ENCODE data around the gene SPATA19. TPM values are rescaled to one million over a fixed set of nuclear protein-coding genes. Genes with fewer than 3 reads are reported as not detected.

Gene SPATA19, protein sequence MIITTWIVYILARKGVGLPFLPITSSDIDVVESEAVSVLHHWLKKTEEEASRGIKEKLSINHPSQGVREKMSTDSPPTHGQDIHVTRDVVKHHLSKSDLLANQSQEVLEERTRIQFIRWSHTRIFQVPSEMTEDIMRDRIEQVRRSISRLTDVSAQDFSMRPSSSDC
- total RNA-seq, result not detected
- polyA plus RNA-seq (ENCODE audit: insufficient read depth in 1 of 8, insufficient read length in 8 of 8, low replicate concordance in 1 of 8), result not detected
- long read RNA-seq, donor 1, result 0 reads
- long read RNA-seq, donor 2, result 0 reads
- long read RNA-seq, donor 3, result 0 reads
- long read RNA-seq, donor 4, result 0 reads
- long read RNA-seq, donor 5, result 0 reads
- long read RNA-seq, donor 6, result 0 reads
- long read RNA-seq, donor 7, result 0 reads
- long read RNA-seq, donor 8, result 0 reads
- long read RNA-seq, donor 9, result 0 reads
- long read RNA-seq, donor 10, result 0 reads
- long read RNA-seq, donor 11, result 0 reads

DNA sequence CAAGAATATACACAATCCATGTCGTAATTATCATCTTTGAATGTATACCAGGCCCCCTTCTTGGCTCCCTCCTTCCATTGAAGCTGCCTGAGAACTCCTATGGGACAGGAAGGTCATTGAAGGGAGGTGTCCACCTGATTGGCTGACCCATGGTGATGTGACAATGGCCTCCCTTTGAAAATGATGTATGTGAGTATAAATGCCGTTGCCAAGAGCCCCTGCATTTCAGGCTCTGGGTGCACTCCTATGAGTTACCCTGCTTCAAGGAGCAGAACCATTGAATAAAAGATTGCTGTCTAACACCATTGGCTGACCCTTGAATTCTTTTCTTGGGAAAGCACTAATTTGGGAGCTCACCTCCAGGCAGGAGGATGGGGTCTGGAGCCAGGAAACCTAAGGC lies at the start of gene SPATA19:
SPATA19 (minus strand) TSS at position 101 of the 400 bp plus-strand sequence; CDS start at position 34, 67 bp downstream.
- H3K36me3 ChIP-seq (ENCODE audit: control insufficient read depth, insufficient read depth, low read length), result no peaks in the 10 kb centered on the region
- WGBS (ENCODE audit: insufficient coverage), result 71% methylated on average over 1 of the region's 2 CpGs
- DNase-seq, result no peak
- H3K27ac ChIP-seq (ENCODE audit: low read length), result no peak within 1 kb of the TSS
- H3K27me3 ChIP-seq (ENCODE audit: control insufficient read depth, insufficient read depth, low read length), result peaks cover 3% of the 10 kb centered on the region
- no peak within 1 kb of the TSS for H3K4me3 ChIP-seq (ENCODE audit: low read length)
- H3K4me1 ChIP-seq (ENCODE audit: control insufficient read depth, insufficient read depth, low read length), result no peaks in the 10 kb centered on the region
- no peaks in the 10 kb centered on the region for H3K9me3 ChIP-seq (replicated peaks; ENCODE audit: control insufficient read depth, low read depth, low read length)

GRCh38 chr11:133895061-133895479 lies 49.8 kb upstream of the SPATA19 start:
- no peak overlapping the region for H3K27ac ChIP-seq (ENCODE audit: low read length)
- peaks cover 10% of the 10 kb centered on the region for H3K27me3 ChIP-seq (ENCODE audit: control insufficient read depth, insufficient read depth, low read length)
- H3K4me1 ChIP-seq (ENCODE audit: control insufficient read depth, insufficient read depth, low read length), result peaks cover 21% of the 10 kb centered on the region
- no peaks in the 10 kb centered on the region for H3K9me3 ChIP-seq (replicated peaks; ENCODE audit: control insufficient read depth, low read depth, low read length)
- no peak overlapping the region for H3K4me3 ChIP-seq (ENCODE audit: low read length)
- DNase-seq, result peak; percentile 30
- 16% methylated on average over 5 of the region's 10 CpGs for WGBS (ENCODE audit: insufficient coverage)
- no peaks in the 10 kb centered on the region for H3K36me3 ChIP-seq (ENCODE audit: control insufficient read depth, insufficient read depth, low read length)

DNA sequence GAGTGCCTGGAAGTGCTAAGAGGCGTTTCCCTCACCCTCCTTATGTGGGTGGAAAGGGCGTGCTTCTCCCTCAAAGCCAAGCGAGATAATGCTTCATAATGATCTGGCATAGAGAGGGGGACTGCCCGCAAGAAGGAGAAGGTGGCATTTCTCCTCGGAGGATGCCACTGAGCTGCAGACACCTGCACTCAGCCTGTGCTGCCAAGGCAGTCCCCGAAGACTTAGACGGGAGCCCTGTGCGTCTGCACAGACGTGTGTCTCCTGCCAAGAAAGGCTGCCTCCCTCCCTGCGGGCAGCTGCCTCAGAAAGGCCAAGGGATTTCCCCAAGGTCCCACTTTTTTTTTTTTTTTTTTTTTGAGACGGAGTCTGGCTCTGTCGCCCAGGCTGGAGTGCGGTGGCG lies 48.1 kb upstream of the SPATA19 start:
- peaks cover 10% of the 10 kb centered on the region for H3K27me3 ChIP-seq (ENCODE audit: control insufficient read depth, insufficient read depth, low read length)
- peaks cover 21% of the 10 kb centered on the region for H3K4me1 ChIP-seq (ENCODE audit: control insufficient read depth, insufficient read depth, low read length)
- no peak overlapping the region for H3K27ac ChIP-seq (ENCODE audit: low read length)
- 69% methylated on average over 8 of the region's 14 CpGs for WGBS (ENCODE audit: insufficient coverage)
- no peak overlapping the region for H3K4me3 ChIP-seq (ENCODE audit: low read length)
- no peaks in the 10 kb centered on the region for H3K36me3 ChIP-seq (ENCODE audit: control insufficient read depth, insufficient read depth, low read length)
- no peaks in the 10 kb centered on the region for H3K9me3 ChIP-seq (replicated peaks; ENCODE audit: control insufficient read depth, low read depth, low read length)
- no peak for DNase-seq

DNA sequence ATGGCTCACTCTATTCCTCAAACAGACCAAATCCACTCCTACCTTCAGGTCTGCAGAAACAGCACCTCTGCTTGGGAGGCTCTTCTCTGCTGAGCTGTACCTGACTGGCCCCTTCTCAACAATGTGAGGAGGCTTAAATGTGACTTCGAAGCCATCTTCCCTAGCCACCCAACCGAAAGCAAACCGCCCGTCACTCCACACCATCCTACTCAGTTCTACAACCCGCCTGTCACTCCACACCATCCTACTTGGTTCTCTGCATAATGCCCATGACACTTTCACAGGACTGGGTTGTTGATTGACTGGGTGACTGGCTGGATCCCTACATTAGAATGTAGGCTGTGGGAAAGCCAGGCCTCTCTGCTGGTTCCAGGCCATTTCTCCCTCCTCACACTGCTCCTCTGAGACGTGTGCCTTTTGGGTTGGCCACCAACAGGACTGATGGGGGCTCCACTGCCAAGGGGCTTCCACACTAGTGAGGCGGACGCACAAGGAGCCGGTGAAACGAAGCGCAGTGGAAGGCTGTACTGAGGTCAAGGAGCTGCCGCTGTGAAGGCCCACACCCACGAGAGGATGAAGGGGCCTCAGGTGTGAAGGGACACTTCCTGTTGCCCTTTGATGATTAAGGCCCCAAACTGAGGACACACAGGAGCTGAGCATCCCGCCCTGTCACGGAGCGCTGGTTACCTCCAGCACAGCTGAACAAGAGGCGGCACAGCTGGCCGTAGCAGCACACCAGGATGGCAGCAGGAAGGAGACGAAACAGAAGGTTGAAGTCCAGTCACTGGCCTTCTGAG lies 47.5 kb upstream of the SPATA19 start:
- WGBS (ENCODE audit: insufficient coverage), result 82% methylated on average over 13 of the region's 19 CpGs
- no peak for DNase-seq
- no peak overlapping the region for H3K4me3 ChIP-seq (ENCODE audit: low read length)
- H3K27ac ChIP-seq (ENCODE audit: low read length), result no peak overlapping the region
- H3K27me3 ChIP-seq (ENCODE audit: control insufficient read depth, insufficient read depth, low read length), result peaks cover 10% of the 10 kb centered on the region
- H3K36me3 ChIP-seq (ENCODE audit: control insufficient read depth, insufficient read depth, low read length), result no peaks in the 10 kb centered on the region
- H3K9me3 ChIP-seq (replicated peaks; ENCODE audit: control insufficient read depth, low read depth, low read length), result no peaks in the 10 kb centered on the region
- H3K4me1 ChIP-seq (ENCODE audit: control insufficient read depth, insufficient read depth, low read length), result peaks cover 21% of the 10 kb centered on the region

- H3K9me3 ChIP-seq (replicated peaks; ENCODE audit: control insufficient read depth, low read depth, low read length), result no peaks in the 10 kb centered on the region
- WGBS (ENCODE audit: insufficient coverage), result 55% methylated on average over 8 of the region's 8 CpGs
- H3K4me3 ChIP-seq (ENCODE audit: low read length), result no peak overlapping the region
- no peak overlapping the region for H3K27ac ChIP-seq (ENCODE audit: low read length)
- H3K36me3 ChIP-seq (ENCODE audit: control insufficient read depth, insufficient read depth, low read length), result no peaks in the 10 kb centered on the region
- no peak for DNase-seq
- peaks cover 10% of the 10 kb centered on the region for H3K27me3 ChIP-seq (ENCODE audit: control insufficient read depth, insufficient read depth, low read length)
- H3K4me1 ChIP-seq (ENCODE audit: control insufficient read depth, insufficient read depth, low read length), result peaks cover 21% of the 10 kb centered on the region
Measured at GRCh38 chr11:133892126-133892525, 46.8 kb upstream of the SPATA19 start.

DNA sequence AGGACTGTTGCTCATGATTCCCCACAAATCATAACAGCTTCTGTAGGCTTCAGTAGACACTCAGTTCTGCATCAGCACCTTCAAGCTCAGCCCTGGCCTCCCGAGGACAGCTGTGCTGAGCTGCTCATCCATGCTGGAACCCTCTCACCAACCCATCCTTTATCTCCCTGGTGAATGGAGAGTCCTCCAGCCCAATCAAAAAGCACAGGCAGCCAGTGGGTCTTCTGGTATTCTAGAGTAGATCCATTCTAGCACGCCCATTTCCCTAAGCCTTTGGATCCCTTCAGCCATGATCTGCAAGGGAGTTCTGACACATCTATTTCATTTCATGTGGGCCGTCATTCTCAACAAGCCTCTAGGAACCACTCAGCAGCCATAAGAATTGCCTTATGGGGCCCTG lies 44.6 kb upstream of the SPATA19 start:
- no peak overlapping the region for H3K4me3 ChIP-seq (ENCODE audit: low read length)
- peaks cover 15% of the 10 kb centered on the region for H3K27me3 ChIP-seq (ENCODE audit: control insufficient read depth, insufficient read depth, low read length)
- 69% methylated on average over 2 of the region's 3 CpGs for WGBS (ENCODE audit: insufficient coverage)
- no peak for DNase-seq
- no peak overlapping the region for H3K27ac ChIP-seq (ENCODE audit: low read length)
- no peaks in the 10 kb centered on the region for H3K9me3 ChIP-seq (replicated peaks; ENCODE audit: control insufficient read depth, low read depth, low read length)
- H3K36me3 ChIP-seq (ENCODE audit: control insufficient read depth, insufficient read depth, low read length), result no peaks in the 10 kb centered on the region
- peaks cover 9% of the 10 kb centered on the region for H3K4me1 ChIP-seq (ENCODE audit: control insufficient read depth, insufficient read depth, low read length)

DNA sequence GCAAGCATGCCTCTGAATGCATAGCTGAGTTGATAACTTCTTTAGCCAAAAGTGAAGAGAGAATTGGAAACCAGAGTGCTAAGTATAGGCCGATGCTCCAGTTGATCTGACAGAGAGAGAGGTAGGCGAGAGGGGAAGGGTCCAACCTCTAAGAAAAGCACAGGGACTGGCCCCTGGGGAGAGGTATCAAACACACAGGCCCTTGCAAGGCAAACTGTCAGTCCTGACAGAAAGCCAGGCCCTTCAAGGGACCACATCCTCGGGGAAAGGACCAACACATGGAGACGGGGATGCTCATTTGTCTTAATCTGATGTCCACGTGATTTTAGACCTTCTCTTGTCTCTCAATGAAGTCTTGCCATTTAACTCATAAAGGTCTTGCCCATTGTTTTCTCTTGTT lies 43.9 kb upstream of the SPATA19 start:
- Histone ChIP-seq H3K4me1 (ENCODE audit: control insufficient read depth, insufficient read depth, low read length) (peaks cover 3% of the 10 kb centered on the region), H3K27ac (ENCODE audit: low read length) (no peak overlapping the region), H3K9me3 (replicated peaks; ENCODE audit: control insufficient read depth, low read depth, low read length) (no peaks in the 10 kb centered on the region), H3K4me3 (ENCODE audit: low read length) (no peak overlapping the region), H3K27me3 (ENCODE audit: control insufficient read depth, insufficient read depth, low read length) (peaks cover 15% of the 10 kb centered on the region), H3K36me3 (ENCODE audit: control insufficient read depth, insufficient read depth, low read length) (no peaks in the 10 kb centered on the region)
- no peak for DNase-seq
- 67% methylated on average over 5 of the region's 5 CpGs for WGBS (ENCODE audit: insufficient coverage)

- Histone ChIP-seq H3K36me3 (ENCODE audit: control insufficient read depth, insufficient read depth, low read length) (no peaks in the 10 kb centered on the region), H3K9me3 (replicated peaks; ENCODE audit: control insufficient read depth, low read depth, low read length) (no peaks in the 10 kb centered on the region), H3K27ac (ENCODE audit: low read length) (no peak overlapping the region), H3K4me3 (ENCODE audit: low read length) (no peak overlapping the region), H3K4me1 (ENCODE audit: control insufficient read depth, insufficient read depth, low read length) (no peaks in the 10 kb centered on the region), H3K27me3 (ENCODE audit: control insufficient read depth, insufficient read depth, low read length) (peaks cover 13% of the 10 kb centered on the region)
- no peak for DNase-seq
- 63% methylated on average over 3 of the region's 5 CpGs for WGBS (ENCODE audit: insufficient coverage)
Measured at GRCh38 chr11:133887692-133888332, 42.5 kb upstream of the SPATA19 start.

- no peak overlapping the region for H3K4me3 ChIP-seq (ENCODE audit: low read length)
- no peak for DNase-seq
- no peaks in the 10 kb centered on the region for H3K4me1 ChIP-seq (ENCODE audit: control insufficient read depth, insufficient read depth, low read length)
- 85% methylated on average over 2 of the region's 3 CpGs for WGBS (ENCODE audit: insufficient coverage)
- H3K36me3 ChIP-seq (ENCODE audit: control insufficient read depth, insufficient read depth, low read length), result no peaks in the 10 kb centered on the region
- H3K27ac ChIP-seq (ENCODE audit: low read length), result no peak overlapping the region
- no peaks in the 10 kb centered on the region for H3K9me3 ChIP-seq (replicated peaks; ENCODE audit: control insufficient read depth, low read depth, low read length)
- H3K27me3 ChIP-seq (ENCODE audit: control insufficient read depth, insufficient read depth, low read length), result peaks cover 9% of the 10 kb centered on the region
Measured at GRCh38 chr11:133886029-133886428, 40.7 kb upstream of the SPATA19 start.

- Histone ChIP-seq H3K4me1 (ENCODE audit: control insufficient read depth, insufficient read depth, low read length) (no peaks in the 10 kb centered on the region), H3K27me3 (ENCODE audit: control insufficient read depth, insufficient read depth, low read length) (no peaks in the 10 kb centered on the region), H3K9me3 (replicated peaks; ENCODE audit: control insufficient read depth, low read depth, low read length) (no peaks in the 10 kb centered on the region), H3K36me3 (ENCODE audit: control insufficient read depth, insufficient read depth, low read length) (no peaks in the 10 kb centered on the region), H3K4me3 (ENCODE audit: low read length) (no peak overlapping the region), H3K27ac (ENCODE audit: low read length) (no peak overlapping the region)
- no peak for DNase-seq
- WGBS (ENCODE audit: insufficient coverage), result no CpG with 5 or more reads among the region's 1 CpG
Measured at GRCh38 chr11:133872160-133872559, 26.8 kb upstream of the SPATA19 start.
